Stimulated activated CD4-positive, alpha-beta T cell treated with anti-CD3 and anti-CD28 coated beads, Interleukin-1b, Interleukin-23, amount 100 ng/mL, for 48 hours (primary cell): Measurements from ENCODE around the gene POC1A.

Experiments used
- DNase-seq: peaks from one replicate; pipeline ENCODE4 v3.0.0-alpha.2; 2020

The POC1A gene

DNA sequence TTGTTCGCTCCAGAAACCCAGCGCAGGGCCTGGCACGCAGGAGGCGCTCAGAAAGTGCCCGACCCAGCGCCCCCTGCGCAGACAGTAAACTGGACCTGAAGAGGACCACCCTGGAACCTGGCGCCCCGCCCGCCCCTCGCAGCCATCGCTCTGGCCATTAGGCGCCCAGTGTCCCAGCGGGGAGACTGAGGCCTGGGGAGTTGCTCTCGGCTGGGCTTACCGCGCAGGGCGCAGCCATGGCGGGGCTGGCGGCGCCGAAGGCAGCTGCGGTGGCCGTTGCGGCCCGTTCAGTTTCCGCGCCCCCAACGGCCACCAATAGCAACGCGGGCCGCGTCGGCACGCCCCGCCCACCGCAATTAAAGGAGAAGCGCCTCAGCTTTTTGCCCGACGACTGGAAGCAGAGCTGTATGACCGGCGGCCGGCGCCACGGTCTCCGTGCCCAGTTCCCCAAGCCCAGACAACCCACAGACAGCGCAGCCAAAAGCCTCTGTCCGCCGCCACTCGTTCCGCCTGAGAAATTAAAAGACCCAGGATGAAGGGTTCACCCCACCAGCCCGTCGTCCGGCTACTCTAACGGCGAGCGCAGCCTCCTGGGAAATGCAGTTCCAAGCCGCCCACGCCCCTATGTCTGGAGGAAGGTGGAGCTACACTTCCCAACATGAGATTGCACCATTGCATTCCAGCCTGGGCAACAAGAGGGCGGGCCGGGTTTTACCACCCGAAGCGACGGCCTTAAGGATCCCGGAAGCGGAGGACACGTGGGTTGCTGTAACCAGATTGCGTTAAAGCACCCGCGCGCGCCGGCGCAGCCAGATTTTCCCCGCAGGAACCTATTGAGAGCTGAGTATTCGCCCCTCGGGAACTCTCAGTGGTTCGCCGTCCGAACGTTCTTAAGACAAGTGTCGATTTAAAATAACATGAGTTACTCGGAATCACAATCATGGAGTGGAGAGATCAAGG, at the start of gene POC1A:
Gene POC1A, minus strand, starts transcription at position 289 of the 960 bp plus-strand sequence. Its CDS starts 51 bp downstream, at position 238.
- peak; percentile 94 for DNase-seq

DNA sequence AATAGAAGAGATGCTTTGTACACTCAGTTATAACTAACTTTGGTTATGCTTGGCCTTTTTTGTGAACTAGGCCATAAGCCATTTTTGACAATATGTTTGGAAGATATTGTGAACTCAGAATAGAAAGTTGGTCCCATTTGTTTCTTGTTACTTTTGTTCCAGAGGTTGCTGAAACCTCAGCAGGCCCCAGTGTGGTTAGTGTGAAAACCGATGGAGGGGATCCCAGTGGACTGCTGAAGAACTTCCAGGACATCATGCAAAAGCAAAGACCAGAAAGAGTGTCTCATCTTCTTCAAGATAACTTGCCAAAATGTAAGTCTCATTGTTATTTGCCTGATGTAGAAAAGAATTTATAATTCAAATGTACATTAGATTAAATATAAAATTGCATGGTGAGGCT, 49.5 kb upstream of the POC1A start:
- no peak for DNase-seq

DNA sequence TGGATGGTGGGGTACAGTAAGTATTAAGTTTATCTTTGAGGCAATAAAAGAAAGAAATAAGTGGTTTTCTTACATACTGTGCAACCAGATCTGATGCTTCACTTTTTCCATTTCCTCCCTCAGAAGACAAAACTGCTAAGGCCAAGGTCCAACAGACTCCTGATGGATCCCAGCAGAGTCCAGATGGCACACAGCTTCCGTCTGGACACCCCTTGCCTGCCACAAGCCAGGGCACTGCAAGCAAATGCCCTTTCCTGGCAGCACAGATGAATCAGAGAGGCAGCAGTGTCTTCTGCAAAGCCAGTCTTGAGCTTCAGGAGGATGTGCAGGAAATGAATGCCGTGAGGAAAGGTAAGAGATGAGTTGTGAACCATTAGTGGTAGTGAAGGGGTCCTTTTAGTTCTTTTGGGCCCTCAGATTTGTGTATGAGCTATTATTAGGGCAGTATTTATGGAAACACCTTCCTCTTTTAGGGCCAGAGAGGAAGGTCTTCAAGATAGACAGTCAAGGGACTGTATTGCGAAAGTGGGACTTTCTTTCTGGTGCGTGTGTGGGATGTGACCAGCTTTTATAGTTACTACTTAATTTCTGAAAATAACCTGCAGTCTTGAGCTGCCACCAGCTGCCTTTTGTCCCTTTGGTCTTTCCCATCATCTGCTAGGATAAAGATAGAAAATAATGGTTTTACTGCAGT, 48.3 kb upstream of the POC1A start:
- DNase-seq = no peak

DNA sequence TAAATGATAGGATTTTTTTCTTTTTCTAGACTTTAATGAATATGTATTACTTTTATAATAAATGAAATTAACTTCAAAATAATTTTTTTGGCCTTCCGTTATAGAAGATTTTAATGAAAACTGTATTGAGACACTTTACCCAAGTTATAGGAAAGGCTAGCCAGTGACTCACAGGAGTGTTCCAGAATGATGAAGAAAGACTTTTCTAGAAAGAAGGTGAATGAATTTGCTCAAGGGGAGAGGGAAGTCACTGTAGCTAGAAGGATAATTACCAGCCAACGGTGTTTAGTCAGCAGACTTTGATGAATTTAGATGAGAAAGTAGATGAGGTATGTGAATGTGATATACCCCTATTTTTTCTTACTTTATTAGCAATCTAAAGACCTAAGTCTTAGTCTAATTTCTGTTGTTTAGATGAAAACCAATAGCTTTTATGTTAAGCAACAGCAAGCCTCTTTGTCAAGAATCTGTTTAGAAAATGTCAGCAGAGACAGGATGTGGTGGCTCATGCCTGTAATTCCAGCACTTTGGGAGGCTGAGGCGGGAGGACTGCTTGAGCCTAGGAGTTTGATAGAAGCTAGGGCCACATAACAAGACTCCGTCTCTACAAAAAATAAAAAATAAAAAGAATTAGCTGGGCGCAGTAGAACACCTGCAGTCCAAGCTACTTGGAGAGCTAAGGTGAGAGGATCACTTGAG, 46.9 kb upstream of the POC1A start:
- DNase-seq = no peak

DNA sequence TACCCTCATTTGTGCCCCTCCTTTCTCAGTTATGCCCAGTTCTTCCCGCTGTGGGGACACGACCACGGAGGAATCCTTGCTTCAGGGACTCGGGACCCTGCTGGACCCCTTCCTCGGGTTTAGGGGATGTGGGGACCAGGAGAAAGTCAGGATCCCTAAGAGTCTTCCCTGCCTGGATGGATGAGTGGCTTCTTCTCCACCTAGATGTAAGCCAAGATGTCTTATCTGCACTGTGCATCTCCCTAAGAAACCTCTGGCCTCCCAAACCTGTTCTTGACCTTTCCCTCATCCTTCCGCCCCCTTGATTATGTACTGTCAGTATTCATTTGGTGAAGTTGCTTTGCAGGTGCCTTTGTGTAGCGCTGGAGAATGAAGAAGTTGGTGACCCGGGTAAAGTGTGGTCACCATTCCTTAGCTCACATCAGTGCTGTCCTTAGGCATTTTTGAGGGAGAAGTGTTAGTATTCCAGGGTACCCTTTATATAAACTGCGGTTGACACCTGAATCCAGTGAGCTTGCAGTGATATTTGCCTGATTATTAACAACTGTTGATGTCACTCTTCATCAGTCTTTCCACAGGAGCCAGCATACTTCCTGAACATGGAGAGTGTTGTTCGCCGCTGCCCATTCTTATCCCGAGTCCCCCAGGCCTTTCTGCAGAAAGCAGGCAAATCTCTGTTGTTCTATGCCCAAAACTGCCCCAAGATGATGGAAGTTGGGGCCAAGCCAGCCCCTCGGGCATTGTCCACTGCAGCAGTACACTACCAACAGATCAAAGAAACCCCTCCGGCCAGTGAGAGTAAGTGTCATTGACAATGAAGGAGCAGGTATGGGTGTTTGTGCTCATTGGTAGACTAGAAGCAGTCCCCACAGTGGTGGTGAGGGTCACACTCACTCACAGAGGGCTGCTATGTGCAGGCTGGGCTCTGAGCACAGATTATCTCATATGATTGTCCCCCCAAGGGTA, 44.7 kb upstream of the POC1A start:
- no peak for DNase-seq

DNA sequence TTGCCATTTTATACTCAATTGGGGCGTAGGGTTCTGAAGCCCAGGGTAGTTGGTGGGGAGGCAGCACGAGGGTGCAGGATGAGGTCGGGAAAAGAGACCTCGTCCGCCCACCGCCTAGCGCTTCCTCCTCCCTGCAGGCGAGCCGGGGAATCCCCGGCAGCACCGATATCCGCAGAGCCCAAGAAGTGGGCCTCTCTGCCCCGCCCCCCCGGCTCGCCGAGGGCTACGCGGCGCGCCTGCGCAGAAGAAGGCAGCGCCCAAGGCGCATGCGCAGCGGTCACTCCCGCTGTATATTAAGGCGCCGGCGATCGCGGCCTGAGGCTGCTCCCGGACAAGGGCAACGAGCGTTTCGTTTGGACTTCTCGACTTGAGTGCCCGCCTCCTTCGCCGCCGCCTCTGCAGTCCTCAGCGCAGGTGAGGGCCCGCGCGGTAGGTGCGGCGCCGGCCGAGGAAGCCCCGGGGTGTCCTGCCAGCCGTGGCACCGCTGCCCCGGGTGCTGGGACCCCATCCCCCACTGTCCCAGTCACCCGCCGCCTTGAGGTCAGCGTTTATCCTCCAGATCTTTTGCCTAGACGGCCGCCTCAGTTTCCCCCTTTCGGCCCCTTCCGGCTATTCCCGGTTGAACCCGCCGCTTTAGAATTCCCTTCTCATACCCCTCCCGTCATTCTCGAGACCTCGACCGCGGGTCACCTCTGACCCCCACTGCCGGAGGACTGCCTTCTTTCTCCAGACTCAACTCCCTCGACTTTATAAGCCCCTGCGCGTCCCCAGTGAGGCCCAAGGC, 43.8 kb upstream of the POC1A start, which contains the start of gene ALAS1:
Gene ALAS1, plus strand, starts transcription at position 319 of the 784 bp plus-strand sequence. CDS start 1,082 bp downstream, outside the sequence.
- DNase-seq = peak; percentile 91

DNA sequence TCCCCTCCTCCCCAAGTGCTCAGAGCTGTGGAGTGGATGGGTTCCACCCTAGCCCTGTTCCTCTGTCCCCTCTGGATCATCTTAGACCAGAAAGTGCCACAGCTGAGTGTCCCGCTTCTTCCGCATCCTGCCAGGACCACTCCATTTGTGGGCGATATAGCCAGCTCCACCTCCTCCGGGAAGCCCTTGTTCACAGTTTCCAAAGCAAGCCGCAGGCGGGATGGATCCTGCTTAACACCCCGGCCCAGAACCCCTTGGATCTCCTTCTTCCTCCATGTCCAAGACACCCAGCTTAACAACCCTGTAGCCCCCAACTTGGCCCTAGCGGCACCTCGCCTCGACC, 43.2 kb upstream of the POC1A start:
- no peak for DNase-seq

DNA sequence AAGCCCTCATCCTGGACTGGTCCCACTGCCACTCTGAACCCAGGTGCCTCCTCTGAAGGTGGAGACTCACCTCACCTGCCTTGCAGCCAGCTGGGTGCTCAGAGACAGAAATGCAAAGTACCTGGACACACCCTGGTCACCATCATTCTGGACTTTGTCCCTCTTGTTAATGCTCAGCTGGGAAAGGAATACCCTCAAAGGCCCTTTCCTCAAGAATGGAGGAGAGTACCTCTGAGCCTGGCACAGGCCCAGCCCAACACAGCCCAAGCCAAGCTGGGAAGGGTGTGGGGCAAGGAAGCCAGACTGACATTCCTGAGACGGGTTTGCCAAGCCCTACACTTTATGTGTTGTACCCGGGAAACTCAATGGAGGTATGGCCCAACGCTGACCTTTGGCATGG, 42.8 kb upstream of the POC1A start:
- DNase-seq = no peak

DNA sequence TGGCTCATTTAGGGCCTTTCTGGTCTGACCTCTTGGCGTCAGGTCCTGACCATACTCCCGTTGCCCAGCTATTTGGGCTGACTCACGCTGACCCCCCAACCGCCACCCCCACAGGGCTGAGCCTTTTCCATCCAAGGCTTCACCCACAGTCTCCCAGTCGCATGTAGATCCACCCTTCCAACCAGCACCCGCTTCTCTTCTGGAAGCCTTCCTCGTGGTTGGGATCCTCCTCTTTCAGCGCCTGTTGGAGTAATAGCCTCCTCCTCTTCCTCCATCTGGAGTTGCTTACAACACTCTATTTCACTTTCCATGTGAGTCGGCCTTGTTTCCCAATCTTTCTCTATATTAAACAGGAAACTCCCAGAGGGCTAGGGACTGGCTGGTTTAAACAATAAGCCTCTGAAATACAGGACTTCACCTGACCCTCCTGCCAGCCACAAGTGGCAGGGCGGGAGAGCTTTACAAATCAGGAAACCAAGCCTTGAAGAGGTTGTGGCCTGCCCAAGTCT, 41.7 kb upstream of the POC1A start:
- no peak for DNase-seq

DNA sequence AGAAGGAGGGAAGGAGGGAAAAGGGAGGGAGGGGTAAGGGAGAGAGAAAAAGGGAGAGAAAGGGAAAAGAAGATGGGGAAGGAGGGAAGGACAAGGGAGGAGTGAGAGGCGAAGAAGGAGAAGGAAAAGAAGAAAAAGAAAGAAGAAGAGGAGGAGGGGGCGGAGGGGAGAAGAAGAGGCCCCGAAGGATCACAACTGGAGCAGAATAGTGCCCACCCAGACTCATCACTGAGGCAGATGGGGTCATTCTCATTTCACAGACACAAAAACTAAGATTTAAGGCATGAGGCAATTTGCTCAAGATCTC, 41.0 kb upstream of the POC1A start:
- no peak for DNase-seq

DNA sequence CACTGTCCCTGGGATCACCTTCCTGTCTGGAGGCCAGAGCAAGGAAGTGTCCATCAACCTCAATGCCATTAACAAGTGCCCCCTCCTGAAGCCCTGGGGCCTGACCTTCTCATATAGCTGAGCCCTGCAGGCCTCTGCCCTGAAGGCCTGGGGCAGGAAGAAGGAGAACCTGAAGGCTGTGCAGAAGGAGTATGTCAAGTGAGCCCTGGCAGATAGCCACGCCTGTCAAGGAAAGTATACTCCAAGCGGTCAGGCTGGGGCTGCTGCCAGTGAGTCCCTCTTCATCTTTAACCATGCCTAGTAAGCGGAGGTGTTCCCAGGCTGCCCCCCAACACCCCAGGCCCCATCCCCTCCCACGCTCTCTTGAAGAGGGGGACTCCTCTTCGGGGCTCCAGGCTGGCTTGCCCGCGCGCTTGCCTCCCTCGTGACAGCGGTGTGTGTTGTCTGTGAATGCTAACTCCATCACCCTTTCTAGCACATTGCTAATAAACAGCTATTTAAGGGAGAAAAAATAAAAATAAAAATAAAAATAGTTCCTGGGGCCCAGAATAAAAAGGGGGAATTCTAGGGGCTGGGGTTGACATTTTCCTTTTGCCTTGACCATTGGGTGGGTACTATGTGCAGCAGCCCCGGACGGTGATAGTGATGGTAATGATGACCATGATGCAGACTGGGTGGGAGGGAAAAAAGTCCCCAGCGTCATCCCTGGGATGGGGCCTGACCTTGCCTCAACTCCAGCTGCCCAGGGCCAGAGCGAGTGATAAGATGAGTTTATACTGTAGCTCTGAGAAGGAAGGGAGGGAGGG, 40.5 kb upstream of the POC1A start:
- DNase-seq = no peak

DNA sequence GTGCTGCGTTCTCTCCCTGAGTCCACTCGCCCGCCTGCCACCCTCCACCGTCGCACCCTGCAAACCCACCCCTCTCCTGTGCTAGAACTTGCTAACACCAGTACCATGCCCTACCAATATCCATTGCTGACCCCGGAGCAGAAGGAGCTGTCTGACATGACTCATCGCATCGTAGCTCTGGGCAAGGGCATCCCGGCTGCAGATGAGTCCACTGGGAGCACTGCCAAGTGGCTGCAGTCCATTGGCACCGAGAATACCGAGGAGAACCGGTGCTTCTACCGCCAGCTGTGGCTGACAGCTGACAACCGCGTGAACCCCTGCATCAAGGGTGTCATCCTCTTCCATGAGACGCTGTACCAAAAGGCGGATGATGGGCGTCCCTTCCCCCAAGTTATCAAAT, 38.8 kb upstream of the POC1A start:
- no peak for DNase-seq

DNA sequence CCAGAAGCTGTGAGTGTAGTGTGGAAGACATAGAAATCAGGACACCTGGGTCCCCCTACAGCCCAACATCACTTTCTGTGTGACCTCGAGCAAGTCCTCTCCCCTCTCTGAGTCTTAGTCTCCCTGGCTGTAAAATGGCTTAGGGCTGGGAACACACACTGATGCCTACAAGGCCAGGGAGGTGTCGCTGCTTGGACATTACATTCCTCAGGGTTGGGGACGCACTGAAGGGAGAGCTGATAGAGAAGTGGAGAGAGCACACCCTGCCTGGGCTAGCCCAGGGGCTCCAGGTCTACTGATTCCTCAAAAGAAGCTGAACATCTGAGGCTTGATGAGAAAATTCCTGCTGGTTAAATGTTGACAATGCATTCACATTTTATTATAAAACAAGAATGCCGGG, 37.4 kb upstream of the POC1A start:
- DNase-seq = no peak

DNA sequence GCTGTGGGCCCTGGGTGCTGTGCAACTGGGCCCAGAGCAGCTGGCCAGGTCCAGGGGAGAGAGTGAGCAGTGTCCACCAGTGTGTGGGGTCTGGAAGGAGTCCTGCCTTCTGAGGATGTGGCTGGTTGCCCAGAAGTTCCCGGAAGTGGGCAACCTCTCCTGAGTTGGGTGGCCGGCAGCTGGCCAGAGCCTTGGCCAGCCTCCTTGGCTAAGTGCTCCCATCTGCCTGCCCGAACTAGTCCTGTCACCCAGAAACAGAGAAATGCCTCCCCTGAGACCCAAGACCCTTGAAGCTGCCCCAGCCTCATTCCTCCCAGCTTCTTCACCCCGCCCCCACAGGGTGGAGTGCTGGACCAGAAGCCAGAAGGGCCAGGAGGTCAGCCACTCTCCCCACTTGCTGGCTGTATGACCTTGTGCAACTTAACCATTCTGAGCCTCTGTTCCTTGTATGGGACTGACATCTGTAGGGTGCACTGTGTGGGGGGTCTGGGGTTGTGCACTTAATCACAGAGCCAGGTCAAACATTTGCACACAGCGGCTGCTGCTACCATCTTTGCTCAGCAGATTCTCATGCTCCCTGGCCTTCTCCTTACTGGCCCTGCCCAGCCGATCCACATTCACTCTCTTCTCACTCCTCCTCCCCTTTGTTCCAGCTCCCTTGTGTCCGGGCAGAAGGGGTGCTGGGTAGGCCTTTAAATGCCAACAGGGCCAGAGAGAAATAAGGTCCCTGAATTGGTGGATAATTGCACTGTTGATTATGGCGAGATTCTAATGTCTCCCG, 36.3 kb upstream of the POC1A start:
- no peak for DNase-seq

DNA sequence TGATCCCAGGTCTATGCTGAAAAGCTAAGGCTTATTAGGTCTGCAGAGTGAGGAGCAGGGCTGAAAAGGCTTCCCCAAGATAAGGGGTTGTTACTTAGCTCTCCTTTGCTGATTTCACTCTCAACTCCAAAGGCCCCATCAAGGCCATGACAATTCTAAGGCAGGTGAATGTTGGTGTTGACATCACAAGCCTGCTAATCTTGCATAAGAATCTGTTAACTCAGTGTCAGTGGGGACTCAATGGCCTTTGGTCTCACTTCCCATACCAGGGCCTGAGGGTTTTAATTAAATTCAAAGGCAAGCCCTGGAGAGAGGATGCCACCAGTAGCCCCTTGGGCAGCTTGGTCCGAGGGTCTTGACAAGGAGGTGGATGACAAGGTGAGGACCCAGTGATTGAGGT, 34.3 kb upstream of the POC1A start:
- no peak for DNase-seq

DNA sequence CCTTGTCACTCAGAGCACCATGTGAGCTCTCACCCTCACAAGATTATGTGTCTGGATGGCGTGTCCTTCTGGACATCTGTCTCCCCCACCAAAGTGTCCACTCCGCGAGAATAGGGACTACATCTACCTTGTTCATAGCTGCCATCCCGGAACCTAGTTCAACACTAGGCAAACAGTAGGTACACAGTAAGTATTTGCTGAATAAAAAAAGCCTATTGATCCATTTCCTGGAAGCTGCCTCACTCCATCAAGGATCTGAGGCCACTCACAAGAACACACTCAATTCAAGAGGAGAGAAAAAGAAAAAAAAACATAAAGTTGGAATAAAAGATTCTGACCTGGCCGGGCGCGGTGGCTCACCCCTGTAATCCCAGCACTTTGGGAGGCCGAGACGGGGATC, 32.5 kb upstream of the POC1A start:
- DNase-seq = no peak

DNA sequence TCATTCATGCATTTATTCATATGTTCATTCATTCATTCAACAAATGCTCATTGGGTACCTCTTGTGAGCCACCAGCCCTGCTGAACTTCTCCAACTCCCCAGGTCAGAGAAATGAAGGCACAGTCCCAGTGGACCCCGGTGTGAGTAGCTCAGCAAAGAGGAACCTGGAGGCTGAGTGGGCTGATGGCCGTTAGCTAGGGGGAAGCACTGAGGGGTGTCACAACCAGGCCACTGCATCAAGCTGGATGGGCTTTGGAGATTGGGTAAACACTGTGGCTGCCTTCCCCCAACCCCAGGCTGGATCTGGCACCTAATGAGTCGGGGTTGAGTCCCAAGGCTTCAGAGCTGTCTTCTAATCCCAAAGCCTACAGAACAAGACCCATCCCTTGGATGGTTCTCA, 31.6 kb upstream of the POC1A start:
- DNase-seq = no peak

DNA sequence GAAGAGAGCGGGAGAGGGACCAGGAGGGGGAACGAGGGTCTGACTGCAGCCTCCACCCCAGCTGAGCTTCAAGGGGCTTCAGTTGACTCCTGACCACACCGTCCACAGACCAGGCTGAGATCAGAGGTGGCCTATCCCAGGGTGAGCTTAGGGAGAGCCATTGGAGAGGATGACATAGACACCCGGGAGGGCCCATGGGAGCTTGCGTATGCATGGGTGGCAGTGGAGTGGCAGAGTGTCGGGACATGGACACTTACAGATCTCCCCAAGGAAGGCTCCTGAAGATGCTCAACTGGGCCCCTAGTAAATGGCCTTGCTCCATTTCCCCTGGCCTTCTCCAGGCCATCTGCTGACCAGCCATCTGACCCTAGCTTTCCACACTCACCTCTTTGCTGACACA, 31.1 kb upstream of the POC1A start:
- DNase-seq = no peak

DNA sequence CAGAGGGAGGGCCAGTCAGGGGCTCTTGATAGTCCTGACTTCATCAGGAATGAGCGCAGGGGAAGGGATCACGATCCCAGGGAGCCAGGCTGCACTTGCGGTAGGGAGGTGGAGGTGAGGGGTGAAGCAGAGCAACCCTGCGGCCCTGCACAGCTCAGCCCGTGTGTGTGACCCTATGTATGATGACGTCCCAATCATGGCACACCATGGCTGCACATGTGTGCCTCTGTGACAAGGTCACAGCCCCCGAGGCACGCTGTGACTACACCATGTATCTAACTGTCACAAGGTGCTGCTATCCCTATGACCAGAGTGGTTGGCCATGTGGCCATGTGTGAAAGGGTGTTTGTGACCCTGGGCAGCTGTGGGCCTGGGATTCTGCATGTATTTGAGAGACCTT, 30.5 kb upstream of the POC1A start:
- no peak for DNase-seq
